Body of pancreas (tissue), 4 donors: ENCODE results near the gene GDPD4. TPM values are rescaled to one million over a fixed set of nuclear protein-coding genes. Genes with fewer than 3 reads are reported as not detected.

ENCODE experiments used
- ATAC-seq: fragments of 150-250 bp; one replicate; pipeline ENCODE4 v1.9.1; 2016
- DNase-seq, 4 donors: peaks; one replicate each; pipeline ENCODE4 v3.0.0-alpha.2; 2019
- H3K27ac ChIP-seq, 4 donors: fragments of 200-600 bp; sonication (generic); 1 replicate in 3 of 4; 2 replicates in 1 of 4; pipeline versions ENCODE4 v1.5.1 to v1.6.1; 2016 to 2019; ENCODE audit warnings: mild to moderate bottlenecking in 1 of 4, mixed read lengths in 1 of 4, moderate library complexity in 1 of 4
- H3K27me3 ChIP-seq, 2 donors: fragments of 200-600 bp; sonication (generic); one replicate each; pipeline ENCODE4 v1.6.0; 2016; ENCODE audit warnings: mild to moderate bottlenecking in 1 of 2
- H3K36me3 ChIP-seq, 2 donors: fragments of 200-600 bp; sonication (generic); replicated peaks in 1 of 2; 2 replicates each; pipeline ENCODE4 v1.5.1; 2016; ENCODE audit warnings: low read depth in 2 of 2; ENCODE audit not compliant: insufficient read depth in 1 of 2
- H3K4me1 ChIP-seq: fragments of 200-600 bp; sonication (generic); one replicate; pipeline ENCODE4 v1.6.0; 2016
- H3K4me3 ChIP-seq, 2 donors: fragments of 200-600 bp; sonication (generic); 1 replicate in 1 of 2; 2 replicates in 1 of 2; pipeline ENCODE4 v1.5.1; 2016 to 2019
- H3K9me3 ChIP-seq, 3 donors: fragments of 200-600 bp; sonication (generic); 1 replicate in 2 of 3; 2 replicates in 1 of 3; pipeline ENCODE4 v1.5.1; 2016
- POLR2A ChIP-seq, 3 donors: fragments of 450-650 bp; IDR thresholded peaks; one replicate each; pipeline ENCODE4 v1.6.1; 2016; ENCODE audit warnings: antibody characterized with exemption in 3 of 3, mild to moderate bottlenecking in 2 of 3
- WGBS, 2 donors: methylation state at CpG; one replicate each; pipeline ENCODE4 v1.1.5; 2017; 5-methylcytosine and 5-hydroxymethylcytosine counted together
- intact Hi-C: fragments of 100-400 bp; cut with DNase I; formaldehyde crosslinking; loops from one replicate; pipeline ENCODE4 v1.15.1; 2023
- total RNA-seq, 2 donors: library from RNA; depleted of rRNA; stranded (reverse); fragments of >200 nt; gene quantifications; one replicate each; pipeline ENCODE4 v1.1.0, GENCODE V29; 2016
- TF ChIP-seq, protein P1 (sequence below), 7 experiments: fragments of 450-650 bp in 4 of 7; fragments of 200-600 bp in 3 of 7; sonication (generic) in 3 of 7; IDR thresholded peaks; one replicate each; pipeline ENCODE4 v1.5.1; 2016 to 2019; ENCODE audit warnings: antibody characterized with exemption in 7 of 7

The GDPD4 gene
- total RNA-seq, 2 donors from 2014 or later, result not detected

GRCh38 chr11:77236901-77237300 lies 64.6 kb downstream of the GDPD4 start:
- no peaks in the 10 kb centered on the region for H3K27me3 ChIP-seq
- H3K36me3 ChIP-seq, result no peaks in the 10 kb centered on the region
- TF ChIP-seq POLR2A (IDR thresholded peaks at IDR 0.05), result no peak
- TF ChIP-seq, protein P1, sequence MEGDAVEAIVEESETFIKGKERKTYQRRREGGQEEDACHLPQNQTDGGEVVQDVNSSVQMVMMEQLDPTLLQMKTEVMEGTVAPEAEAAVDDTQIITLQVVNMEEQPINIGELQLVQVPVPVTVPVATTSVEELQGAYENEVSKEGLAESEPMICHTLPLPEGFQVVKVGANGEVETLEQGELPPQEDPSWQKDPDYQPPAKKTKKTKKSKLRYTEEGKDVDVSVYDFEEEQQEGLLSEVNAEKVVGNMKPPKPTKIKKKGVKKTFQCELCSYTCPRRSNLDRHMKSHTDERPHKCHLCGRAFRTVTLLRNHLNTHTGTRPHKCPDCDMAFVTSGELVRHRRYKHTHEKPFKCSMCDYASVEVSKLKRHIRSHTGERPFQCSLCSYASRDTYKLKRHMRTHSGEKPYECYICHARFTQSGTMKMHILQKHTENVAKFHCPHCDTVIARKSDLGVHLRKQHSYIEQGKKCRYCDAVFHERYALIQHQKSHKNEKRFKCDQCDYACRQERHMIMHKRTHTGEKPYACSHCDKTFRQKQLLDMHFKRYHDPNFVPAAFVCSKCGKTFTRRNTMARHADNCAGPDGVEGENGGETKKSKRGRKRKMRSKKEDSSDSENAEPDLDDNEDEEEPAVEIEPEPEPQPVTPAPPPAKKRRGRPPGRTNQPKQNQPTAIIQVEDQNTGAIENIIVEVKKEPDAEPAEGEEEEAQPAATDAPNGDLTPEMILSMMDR (IDR thresholded peaks at IDR 0.05), result no peak
- intact Hi-C loops, result no loop called here
- H3K4me3 ChIP-seq, result no peak overlapping the region
- peaks cover 9% of the 10 kb centered on the region for H3K4me1 ChIP-seq
- no peak for DNase-seq
- H3K9me3 ChIP-seq, result no peaks in the 10 kb centered on the region
- H3K27ac ChIP-seq, result no peak overlapping the region
- ATAC-seq, result no peak

DNA sequence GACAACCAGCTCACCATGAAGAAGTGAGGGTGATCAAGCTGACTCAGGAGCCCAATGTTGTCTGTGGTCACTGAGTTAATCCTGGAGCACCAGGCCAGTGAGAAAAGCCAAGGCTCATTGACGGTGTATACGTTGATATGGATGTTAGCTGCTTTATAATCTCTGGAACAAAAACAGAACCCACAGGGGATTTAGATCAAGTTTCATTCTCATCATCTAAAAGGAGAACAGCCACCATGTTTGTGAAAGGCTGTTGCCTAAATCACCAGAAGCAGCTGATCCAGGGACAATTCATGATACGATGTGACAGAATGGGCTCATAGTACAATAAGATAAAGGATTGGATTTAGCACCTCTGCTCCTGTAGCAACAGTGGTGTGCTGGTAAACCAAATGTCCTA lies 68.5 kb downstream of the GDPD4 start:
- H3K27ac ChIP-seq, result peak overlapping the region in 2 of 4 donors; percentile 13 to 76
- ATAC-seq, result no peak
- DNase-seq, result no peak
- no peaks in the 10 kb centered on the region for H3K36me3 ChIP-seq
- no peak for TF ChIP-seq POLR2A (IDR thresholded peaks at IDR 0.05)
- TF ChIP-seq, protein P1 (IDR thresholded peaks at IDR 0.05), result no peak
- no peak overlapping the region for H3K4me3 ChIP-seq
- no peaks in the 10 kb centered on the region for H3K27me3 ChIP-seq
- H3K4me1 ChIP-seq, result peaks cover 25% of the 10 kb centered on the region
- 40 to 100% methylated on average over 3 of the region's 3 CpGs for WGBS, 2 donors
- H3K9me3 ChIP-seq, result no peaks in the 10 kb centered on the region
- intact Hi-C loops, result no loop called here

DNA sequence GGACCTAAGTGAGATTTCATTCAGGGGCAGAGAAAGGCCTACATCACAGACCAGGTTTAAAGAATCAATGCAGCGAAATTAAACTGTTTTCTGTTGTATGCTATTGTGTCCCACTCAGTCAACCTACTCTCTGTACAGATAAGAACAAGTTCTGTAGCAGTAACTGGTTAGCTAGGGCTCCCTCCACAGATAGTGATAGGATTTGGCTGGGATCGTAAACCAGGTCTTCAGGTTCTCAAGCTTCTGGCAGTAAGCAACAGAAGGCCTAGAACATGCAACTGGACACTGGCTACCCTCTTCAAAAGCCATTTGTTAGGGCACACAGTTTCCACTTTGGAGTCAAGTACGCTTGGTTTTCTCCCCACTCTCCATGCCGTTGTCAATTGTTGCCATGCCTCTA lies 69.2 kb downstream of the GDPD4 start:
- no peaks in the 10 kb centered on the region for H3K9me3 ChIP-seq
- DNase-seq, result peak in 2 of 4 donors; percentile 63 to 73
- TF ChIP-seq, protein P1 (IDR thresholded peaks at IDR 0.05), result no peak
- no peak for TF ChIP-seq POLR2A (IDR thresholded peaks at IDR 0.05)
- no peaks in the 10 kb centered on the region for H3K36me3 ChIP-seq
- no peak overlapping the region for H3K4me3 ChIP-seq
- H3K27ac ChIP-seq, result peak overlapping the region in 2 of 4 donors; percentile 19 to 76
- WGBS, 2 donors, result 52 to 96% methylated on average over 4 of the region's 4 CpGs
- peak; percentile 96 for ATAC-seq
- H3K4me1 ChIP-seq, result peaks cover 25% of the 10 kb centered on the region
- H3K27me3 ChIP-seq, result no peaks in the 10 kb centered on the region
- intact Hi-C loops, result no loop called here

- no peaks in the 10 kb centered on the region for H3K27me3 ChIP-seq
- no peaks in the 10 kb centered on the region for H3K9me3 ChIP-seq
- WGBS, 2 donors, result 57 to 90% methylated on average over 1 of the region's 1 CpG
- peak; percentile 34 for ATAC-seq
- no peak overlapping the region for H3K4me3 ChIP-seq
- no peak for TF ChIP-seq POLR2A (IDR thresholded peaks at IDR 0.05)
- TF ChIP-seq, protein P1 (IDR thresholded peaks at IDR 0.05), result no peak
- H3K4me1 ChIP-seq, result peaks cover 25% of the 10 kb centered on the region
- H3K27ac ChIP-seq, result peak overlapping the region in 2 of 4 donors; percentile 19 to 76
- no peaks in the 10 kb centered on the region for H3K36me3 ChIP-seq
- intact Hi-C loops, result no loop called here
- DNase-seq, result no peak
These were observed 69.7 kb downstream of the GDPD4 start for GRCh38 chr11:77231800-77232199.

GRCh38 chr11:77230878-77231605 lies 70.4 kb downstream of the GDPD4 start:
- intact Hi-C loops, result no loop called here
- Histone ChIP-seq H3K4me3 (no peak overlapping the region), H3K27me3 (no peaks in the 10 kb centered on the region), H3K9me3 (no peaks in the 10 kb centered on the region), H3K36me3 (no peaks in the 10 kb centered on the region), H3K4me1 (peaks cover 25% of the 10 kb centered on the region), H3K27ac (peak overlapping the region in 2 of 4 donors; percentile 19 to 76)
- no peak for TF ChIP-seq POLR2A (IDR thresholded peaks at IDR 0.05)
- TF ChIP-seq, protein P1 (IDR thresholded peaks at IDR 0.05), result no peak
- ATAC-seq (no peak), DNase-seq (no peak)
- 94 to 97% methylated on average over 5 of the region's 5 CpGs for WGBS, 2 donors
